HEK293 (cell line): ENCODE measurements around the gene B4GALNT4.

Experiments used
- CTCF ChIP-seq: fragments of 450-650 bp; formaldehyde crosslinking; IDR thresholded peaks from 2 replicates; pipeline ENCODE4 v1.5.1; 2016; ENCODE audit warnings: missing biosample characterization, missing genetic modification characterization
- KLF8 ChIP-seq: fragments of 450-650 bp; formaldehyde crosslinking; IDR thresholded peaks from 2 replicates; pipeline ENCODE4 v1.5.1; 2016; ENCODE audit warnings: missing biosample characterization, missing genetic modification characterization
- ZBTB20 ChIP-seq: fragments of 450-650 bp; formaldehyde crosslinking; IDR thresholded peaks from 2 replicates; pipeline ENCODE4 v1.5.1; 2016; ENCODE audit warnings: missing biosample characterization, missing genetic modification characterization

- no peak for TF ChIP-seq ZBTB20
- no peak for TF ChIP-seq KLF8 (tag by site-specific recombination)
- no peak for TF ChIP-seq CTCF (tag by site-specific recombination)
Observed at GRCh38 chr11:429931-430456, 60.7 kb downstream of the B4GALNT4 start.
